HG03064 (cell line): ENCODE data around the gene DNAI7.

Experiments
- ATAC-seq: cut with Tn5 transposase; IDR thresholded peaks from one replicate; pipeline ENCODE4 v1.9.1; 2021; ENCODE audit warnings: low read depth; ENCODE audit not compliant: unreplicated experiment

The DNAI7 gene

DNA sequence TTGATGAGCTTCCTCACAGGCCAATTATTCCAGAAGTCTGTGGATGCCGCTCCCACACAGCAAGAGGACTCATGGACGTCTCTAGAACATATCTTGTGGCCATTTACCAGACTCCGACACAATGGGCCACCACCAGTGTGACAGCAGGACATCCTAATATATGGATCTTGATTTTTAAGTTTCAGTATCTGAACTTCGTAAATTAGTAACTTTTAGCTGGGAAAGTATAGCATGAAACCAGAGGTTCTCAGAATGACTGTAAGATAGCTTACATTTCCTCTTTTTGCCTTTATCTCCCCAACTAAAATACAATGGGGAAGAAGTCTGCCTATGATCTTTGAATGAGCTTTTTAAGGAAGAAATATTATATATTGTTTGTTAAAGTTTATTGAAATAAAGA, 87.0 kb downstream of the DNAI7 start:
- ATAC-seq, result peak; percentile 72

DNA sequence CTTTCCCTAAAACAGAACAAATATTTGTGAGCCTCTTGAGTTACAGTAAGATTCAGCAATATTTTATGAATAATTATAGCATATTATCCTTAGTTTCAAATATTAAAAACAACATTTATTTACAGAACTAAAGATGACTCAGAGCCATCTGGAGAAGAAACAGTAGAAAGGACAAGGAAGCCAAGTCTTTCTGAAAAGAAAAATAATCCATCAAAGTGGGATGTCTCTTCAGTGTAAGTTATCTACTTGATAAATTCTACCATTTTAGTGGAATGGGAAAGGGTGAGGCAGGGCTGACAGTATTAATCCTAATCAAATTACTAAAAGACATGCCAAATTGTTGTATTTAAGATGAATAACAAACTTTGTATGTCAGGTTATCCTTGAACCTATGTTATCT, 88.1 kb downstream of the DNAI7 start:
- no peak for ATAC-seq

DNA sequence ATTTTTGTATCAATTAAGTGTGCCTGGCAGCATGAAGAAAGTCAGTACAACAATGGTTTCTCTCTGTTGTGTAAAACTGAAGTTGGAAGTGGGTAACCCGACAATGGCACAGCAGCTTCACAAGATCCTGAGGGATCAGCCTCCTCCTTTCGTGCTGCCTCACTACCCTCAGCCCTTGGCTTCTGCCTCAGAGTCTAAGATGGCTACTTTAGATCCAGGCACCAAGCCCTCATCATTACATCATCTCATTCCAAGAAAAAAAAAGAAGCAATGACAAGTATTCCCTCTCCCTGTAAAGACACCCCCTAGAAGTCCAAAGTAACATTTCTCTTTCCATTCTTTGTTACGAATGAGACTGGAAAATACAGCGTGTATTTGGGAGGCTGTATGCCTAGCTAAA, 92.6 kb downstream of the DNAI7 start:
- no peak for ATAC-seq

DNA sequence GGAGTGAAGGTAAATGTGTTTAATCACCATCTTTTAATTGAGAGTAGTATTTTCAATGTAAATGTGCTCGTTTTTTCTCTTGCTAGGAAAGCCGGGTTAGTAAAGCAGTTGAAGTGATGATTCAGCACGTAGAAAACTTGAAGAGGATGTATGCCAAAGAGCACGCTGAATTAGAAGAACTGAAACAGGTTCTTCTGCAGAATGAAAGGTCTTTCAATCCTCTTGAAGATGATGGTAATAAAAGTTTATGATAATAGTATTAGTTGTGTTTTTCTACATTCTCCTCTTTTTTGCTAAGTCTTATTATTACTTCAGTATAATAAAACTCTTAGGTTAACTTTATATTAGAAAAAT, 93.9 kb downstream of the DNAI7 start:
- ATAC-seq, result no peak

DNA sequence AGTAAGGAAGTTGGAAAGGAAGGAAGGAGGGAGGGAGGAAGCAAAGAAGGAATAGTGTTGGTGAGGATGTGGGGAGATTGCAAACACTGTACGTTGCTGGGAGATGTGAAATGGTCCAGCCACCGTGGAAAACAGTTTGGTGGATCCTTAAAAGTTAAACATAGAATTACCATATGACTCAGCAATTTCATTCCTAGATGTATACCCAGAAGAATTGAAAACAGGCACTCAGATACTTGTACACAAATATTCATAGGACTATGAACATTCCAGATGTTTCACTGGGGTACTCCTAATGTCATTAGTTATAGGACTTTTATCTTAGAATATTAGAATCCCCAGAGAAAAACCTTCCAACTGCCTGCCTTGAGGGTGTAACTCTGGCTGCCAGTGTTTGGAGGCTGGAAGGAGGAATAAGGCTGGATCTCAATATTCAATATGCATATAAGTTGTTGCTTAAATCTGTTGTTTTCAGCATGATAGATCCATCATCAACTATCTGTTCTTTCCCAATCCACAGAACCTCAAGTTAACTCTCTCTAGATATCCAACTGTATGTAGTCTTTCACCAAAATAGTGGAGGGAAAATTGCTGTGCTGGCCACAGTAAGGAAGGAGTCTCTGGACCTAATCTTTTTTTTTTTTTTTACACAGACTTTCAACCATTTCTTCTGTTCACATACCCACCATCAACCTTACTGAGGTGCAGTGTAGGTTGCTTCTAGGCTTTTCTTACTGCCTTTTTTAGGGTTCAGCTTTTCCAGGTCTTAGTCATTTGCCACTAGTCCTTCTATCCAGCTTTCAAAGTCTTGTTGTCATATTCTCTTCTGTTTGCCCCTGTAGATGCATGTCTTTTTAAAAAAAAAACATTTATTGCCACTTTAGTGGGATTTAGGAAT, 94.5 kb downstream of the DNAI7 start:
- ATAC-seq, result no peak

DNA sequence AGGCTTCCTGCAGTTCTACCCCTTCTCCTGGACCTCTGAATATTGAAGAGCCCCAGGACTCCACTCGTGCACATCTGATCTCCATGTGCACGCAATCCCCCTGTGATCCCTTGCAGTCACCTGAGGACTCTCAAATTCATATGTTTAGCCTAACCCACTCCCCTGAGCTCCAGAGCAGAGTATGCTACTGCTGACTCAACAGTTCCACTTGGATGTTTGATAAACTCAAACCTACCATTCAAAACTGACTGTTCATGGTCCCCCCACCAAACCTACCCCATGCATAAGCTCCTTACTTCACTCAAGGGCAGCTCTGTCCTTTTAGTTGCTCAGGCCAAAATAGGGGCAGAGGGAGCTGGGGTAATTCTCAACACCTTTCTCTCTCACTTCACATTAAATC, 96.0 kb downstream of the DNAI7 start:
- ATAC-seq, result no peak

DNA sequence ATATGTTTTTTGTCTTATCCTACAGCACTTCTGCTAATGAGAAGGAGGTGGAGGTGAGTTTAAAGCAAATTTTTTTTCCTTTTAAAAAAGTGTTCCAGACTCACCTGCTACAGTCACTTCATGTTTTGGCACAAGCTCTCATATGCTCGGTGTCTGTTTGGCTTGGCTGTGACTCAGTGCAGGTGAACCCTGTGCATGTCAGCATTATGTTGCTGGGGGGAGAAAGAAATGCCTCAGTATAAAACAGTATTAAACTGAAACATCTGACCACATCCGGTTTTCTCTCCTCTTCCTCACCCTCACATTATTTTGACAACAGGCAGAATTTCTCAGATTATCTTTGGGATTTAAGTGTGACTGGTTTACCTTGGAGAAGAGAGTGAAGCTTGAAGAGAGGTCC, 105.2 kb downstream of the DNAI7 start:
- no peak for ATAC-seq

DNA sequence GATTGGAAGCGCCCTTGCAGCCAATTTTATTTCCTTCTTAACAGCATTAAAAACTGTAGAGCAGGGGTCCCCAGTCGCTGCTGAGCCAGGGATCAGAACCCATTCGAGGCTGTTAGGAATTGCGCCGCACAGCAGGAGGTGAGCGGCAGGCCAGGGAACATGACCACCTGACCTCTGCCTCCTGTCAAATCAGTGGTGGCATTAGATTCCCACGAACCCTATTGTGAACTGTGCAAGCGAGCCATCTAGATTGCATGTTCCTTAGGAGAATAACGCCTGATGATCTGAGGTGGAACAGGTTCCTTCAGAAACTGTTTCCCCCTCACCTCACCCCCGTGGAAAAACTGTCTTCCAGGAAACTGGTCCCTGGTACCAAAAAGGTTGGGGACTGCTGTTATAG, 107.4 kb downstream of the DNAI7 start:
- no peak for ATAC-seq

DNA sequence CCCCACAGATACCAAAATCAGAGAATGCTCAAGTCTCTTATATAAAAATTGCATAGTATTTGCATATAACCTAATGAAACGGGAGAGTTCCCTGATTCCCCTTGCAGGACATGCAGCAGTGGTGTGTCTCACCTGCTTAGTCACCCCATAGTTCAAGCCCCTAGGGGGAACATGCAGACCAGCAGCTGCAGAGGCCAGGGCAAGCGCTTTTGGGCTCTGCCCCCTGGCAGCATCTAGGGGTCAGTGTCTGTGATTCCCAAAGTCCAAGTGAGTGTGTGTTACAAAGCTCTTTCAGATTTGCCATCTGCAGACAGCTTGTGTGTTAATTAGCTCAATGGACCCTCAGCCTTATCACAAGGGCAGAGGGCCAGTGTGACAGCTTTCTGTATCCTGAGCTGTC, 110.1 kb downstream of the DNAI7 start:
- ATAC-seq, result no peak

DNA sequence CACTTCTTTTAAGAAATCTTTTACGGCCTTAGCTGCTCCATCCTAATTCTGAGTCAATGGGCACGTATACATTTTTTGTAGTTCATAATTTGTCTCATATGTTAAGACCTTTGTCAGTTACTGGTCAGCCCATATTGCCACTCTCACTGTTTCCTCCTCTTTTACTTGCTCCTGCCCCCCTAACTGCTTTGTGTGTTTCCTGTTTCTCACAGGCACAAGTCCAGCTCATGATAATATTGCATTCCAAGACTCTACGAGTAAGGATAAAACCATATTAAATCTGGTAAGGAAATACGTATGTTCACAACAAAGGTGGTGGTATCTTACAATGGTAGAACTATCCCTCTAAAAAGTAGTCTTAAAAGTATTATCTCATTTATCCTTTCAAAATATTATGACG, 111.7 kb downstream of the DNAI7 start:
- no peak for ATAC-seq

DNA sequence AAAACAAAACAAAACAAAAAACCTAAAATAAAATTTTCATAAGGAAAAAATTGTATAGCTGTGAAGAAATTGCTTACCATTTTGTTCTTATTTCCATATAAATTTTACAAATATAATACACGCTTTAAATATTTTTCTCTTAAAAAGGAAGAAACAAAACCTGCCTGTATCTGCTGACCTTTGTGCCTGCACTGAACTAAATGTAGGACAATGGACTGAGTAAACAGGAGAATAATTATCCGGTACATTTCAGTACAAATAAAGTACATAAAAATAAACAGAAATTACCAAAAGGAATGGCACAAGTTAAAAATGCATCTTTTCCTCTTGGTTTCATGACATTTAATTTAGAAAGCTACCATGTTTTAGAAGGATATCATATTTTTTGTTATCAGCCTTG, 112.3 kb downstream of the DNAI7 start:
- ATAC-seq, result no peak

DNA sequence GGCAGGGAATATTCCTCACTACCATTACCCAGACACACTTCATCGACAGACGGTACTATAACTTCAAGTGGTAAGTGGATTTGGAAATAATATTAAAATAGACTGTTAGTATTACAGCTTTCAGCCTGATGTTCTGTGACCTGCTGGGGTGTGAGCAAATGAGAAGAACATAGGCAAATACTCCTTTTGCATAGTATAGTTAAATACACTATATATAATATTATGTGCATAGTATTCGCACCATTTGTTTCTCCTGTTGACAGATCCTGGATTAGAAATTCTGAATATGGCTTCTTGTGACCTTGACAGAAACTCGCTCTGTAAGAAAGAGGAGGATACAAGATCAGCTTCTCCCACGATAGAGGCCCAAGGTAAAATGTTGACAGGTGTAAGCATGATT, 115.6 kb downstream of the DNAI7 start:
- no peak for ATAC-seq

DNA sequence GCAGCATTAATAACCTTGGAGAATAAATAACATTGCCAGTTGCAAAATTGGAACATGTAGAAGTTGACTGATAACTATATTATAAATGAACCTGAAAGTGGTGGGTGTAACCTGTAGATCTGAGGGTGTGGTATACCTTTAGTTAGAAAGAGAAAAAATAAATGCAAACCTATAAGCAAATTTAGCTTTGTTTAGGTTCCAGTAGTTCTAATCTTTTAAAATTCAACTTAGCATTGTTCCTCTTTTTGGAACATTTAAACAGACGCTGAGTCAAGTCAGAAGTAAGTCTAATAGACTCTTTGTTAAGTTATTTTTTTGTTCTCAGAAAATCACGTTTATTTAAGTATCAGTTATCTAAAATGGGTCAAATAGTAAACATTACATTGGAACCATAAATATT, 120.0 kb downstream of the DNAI7 start:
- ATAC-seq, result peak; percentile 53

DNA sequence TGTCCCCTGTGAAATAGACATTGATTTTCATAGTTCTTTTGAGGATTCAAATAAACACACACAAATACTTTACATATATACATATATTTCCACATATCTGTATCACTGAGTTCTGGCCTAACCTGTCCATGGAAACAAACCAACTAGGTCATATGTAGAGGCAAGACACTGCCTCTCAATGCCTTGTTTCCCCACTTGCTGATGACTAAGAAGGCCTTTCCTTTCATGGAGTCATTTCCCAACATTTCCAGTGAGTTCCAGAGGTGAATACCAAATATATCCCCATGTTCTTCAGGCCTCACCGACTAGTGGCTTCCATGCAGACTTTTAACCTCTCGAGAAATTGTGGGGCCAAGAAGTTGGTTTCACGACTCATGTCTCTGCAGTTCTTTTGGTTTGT, 120.8 kb downstream of the DNAI7 start:
- ATAC-seq, result no peak

DNA sequence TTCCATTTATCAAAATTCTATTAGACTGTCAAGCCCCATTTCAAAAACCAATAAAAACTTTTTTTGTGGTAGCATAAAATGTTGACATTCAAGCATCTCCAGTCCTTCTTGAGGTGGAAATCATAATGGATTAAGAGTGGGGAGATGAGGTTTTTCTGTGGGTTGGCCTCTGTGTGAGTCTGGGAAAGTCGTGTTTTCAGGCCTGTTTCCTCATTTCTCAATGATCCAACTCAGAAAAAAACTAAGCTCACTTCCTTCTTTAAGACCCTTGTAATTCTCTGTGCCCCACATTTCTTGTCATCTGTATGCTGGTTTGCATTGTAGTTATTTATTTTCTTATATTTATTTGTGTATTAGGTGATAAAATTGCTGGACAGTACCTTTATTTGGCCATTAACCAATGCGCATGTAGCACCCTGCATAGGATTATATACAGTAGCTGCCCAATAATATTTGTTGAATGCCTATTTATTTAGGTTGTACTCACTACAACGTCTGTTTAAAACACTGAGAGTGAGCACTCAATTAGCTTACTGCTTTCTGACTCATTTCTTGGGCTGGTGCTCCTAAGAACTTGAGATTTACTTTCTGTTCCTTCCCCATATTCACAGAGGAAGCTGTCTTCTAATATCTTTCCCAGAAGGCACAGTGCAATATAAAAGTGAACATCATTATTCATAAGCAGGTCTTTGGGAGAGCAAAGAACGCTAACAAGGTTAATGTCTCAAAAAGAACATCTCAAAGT, 121.9 kb downstream of the DNAI7 start:
- no peak for ATAC-seq

DNA sequence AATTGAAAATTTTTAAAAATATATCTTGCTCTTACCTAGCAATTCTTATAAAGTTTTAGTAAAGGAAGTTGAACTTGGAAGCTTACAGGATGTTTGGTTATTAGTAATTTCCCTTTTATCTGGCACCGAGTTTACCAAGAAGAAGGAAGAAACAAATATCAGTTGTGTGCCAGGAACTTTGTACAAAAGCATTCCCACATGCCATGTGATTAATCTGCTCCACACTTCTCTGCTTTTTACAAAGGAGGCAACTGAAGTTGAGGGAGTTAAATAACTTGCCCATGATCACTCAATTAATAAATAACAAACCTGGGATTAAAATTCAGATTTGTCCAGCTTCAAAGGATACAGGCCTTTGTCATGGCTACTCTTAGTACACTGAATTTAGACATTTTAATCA, 123.6 kb downstream of the DNAI7 start:
- ATAC-seq, result no peak

DNA sequence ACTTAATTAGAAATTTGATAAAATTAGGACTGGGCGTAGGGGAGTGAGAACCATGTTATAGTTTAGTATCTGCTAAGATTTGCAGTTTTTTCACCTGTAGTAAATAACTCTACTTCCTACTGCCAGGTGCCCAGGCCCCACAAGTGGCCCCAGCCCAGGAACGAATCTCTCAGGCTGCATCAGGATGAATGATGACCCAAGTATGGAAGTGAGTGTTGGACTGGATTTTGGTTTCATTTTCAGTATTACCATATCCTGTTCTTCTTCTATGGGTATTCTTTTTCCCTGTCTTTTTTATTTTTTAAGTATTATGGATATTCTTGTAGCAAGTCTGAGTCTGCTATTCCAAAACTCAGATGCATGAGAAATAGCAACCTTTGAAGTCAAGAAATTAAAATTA, 125.7 kb downstream of the DNAI7 start:
- no peak for ATAC-seq

DNA sequence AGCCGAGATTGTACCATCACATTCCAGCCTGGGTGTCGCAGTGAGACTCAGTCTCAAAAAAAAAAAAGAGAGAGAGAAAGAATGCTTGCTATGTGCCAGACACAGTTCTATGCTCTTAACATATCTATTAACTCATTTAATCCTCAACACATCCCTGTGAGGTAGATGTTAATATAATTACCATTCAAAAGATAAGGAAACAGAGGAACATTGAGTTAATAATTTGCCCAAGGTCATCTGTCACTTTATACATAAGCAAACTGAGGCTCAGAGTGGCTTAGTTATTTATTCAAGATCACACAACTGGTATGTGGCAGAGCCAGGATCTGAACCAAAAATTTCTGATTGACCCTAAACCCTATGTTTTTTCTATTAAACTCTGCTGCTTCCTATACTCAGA, 129.9 kb downstream of the DNAI7 start:
- ATAC-seq, result no peak

DNA sequence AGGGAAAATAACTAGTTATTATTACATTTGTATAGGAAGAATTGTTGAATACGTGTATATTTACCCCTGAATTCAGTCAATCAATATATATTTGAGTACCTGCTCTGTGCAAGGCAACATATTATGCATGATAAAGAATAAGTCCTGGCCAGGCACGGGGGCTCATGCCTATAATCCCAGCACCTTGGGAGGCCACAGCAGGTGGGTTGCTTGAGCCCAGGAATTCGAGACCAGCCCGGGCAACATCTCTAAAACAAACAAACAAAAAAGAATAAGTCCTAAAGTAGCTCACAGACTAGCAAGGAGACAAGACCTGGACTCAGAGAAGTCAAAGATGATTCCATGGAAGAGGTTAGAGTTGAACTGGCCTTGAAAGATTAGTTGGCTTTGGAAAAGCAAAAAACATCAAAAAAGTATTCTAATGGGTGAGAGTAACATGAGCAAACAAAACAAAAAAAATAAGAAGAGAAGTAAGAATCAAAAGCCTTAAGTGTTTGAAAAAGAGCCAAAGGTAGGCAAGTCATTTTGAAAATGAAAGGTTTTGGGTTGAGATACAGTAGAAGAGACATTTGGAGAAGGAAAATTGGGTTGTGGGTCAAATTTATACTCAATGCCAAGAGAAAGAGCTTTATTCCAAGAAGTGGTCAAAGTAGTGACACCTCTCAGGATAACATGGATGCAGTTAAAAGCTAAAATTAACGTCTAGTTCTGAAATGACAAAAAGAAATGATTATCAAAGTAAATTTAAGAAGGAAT, 130.9 kb downstream of the DNAI7 start:
- no peak for ATAC-seq

DNA sequence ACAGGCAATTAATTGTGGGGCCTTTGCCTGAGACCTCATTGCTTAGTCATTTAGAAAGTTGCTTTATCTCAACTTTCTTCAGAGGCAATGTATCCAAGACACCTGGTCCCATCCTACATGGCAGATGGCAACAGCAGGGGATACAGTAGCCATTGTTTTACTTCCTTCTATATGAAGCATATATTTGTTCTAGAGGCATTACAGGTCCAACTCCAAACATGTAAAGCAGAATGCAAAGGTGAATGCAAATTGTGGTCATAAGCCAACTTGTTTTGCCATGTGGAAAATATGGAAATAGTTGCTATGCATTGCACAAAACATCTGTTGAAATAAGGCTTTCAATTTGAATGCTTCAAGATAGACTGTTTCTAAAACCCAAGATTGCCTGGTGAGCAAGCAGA, 136.3 kb downstream of the DNAI7 start:
- ATAC-seq, result no peak
